Measurements from ENCODE around the gene SEMA4D.
"Not testable (repeated sequence)": the region's sequence is repeated elsewhere in the genome, so short reads cannot be mapped to it uniquely, and the experiment has no call there.

The SEMA4D gene

GRCh38 chr9:89382026-89382986 lies 115.6 kb downstream of the SEMA4D start:
- DNase-seq, result no peak

DNA sequence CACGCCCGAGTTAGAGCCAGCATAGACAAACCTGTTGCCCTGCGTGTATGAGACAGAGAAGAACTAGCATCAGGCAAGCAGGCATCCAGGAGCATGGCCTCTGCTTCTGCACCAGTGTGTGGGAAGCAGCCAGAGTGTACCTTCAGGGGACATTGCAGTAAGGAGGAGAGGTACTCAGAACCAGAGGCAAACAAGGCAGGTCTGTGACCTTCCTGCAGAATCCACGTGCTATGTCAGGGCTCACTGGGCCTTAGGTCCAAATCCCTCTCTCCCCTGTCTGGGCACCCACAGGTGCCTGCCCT lies 116.7 kb downstream of the SEMA4D start:
- DNase-seq, result no peak

DNA sequence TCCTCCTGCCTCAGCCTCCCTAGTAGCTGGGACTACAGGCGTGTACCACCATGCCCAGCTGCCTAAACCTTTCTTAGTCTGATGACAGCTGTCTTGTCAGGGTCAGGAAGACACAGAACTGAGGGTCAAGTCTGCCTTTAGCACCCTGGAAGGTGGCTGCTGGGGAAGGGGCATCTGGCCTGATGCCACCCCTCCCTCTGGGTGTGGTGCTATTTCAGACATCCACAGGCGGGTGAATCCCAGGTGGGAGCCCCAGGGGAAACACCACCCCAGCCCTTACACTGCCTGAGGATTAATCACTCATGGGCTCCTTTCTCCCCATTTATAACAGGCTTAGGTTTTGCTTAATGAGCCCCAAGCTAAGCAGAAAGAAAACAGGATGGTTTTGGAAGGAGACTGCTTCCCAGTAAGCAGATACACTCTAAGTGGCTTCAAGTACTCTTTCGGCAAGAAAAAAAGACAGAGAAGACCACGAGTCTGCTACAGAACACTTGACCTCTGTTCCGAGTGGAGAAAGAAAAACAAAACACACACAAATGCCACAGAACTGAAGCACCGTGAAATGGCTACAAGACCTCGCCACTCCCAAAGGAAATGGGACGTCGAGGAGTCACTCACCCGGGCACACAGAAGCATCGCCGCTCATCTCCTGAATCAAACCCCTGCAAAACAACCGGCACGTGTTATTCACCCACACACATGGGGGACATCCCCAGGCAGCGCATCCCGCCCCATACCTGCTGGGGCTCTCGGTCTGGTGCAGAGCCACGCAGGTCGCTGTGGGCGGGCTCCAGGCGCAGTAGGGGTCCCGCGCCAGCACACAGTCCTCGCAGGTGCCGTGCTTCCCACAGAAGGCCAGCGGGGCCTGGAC lies 117.2 kb downstream of the SEMA4D start:
- DNase-seq, result no peak

DNA sequence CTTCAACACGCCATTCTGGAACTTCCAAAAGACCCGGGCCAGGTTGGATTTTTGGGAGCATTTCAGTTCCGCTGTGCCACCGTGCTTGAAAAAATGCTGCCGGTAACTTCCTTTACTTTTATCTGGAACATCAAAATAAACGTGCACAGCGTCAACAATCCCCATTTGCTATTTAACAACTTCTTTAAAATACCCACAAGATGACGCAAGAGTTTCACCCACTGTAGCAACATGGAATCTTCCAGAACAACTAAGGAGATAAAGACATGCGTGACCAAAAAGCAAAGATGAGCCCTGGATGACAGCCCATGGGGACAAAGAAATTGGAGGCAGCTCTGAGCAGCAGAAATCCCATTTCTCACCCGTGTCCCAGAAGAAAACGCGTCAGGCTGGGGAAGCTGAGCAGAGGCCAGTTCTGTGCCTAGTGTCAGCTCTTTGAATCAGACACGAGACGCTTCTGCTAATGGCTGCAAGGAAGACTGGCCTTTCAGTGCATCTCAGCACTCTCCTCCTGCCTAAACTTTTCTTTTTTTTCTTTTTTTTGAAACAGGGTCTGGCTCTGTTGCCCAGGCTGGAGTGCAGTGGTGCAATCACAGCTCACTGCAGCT lies 118.3 kb downstream of the SEMA4D start:
- no peak for DNase-seq

GRCh38 chr9:89379031-89379430 lies 118.9 kb downstream of the SEMA4D start:
- no peak for DNase-seq

- no peak for DNase-seq
Observed at GRCh38 chr9:89378541-89378940, 119.4 kb downstream of the SEMA4D start.

DNA sequence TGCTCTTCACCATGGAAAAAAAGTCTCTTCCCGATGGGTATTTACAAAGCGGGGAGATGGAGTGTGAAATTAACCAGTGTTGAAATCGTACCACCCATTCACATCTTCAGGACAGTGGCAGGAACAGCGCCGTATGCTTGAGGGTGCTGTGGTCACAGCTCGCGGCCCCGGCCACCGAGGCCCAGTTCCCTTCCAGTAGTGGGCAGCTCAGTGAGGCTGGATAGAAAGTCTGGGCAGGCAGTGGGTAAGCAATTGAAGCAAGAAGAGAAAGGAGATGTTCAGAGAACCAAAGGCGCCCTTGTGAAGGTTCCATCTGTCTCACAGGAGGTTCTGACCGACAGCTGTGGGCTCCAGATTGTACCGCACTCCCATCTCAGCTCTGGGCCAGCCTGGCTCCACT lies 120.5 kb downstream of the SEMA4D start:
- no peak for DNase-seq

GRCh38 chr9:89376741-89377351 lies 121.1 kb downstream of the SEMA4D start:
- no peak for DNase-seq

- DNase-seq, result no peak
Observed at GRCh38 chr9:89376286-89376685, 121.6 kb downstream of the SEMA4D start.

GRCh38 chr9:89375191-89375760 lies 122.6 kb downstream of the SEMA4D start:
- DNase-seq, result no peak

- no peak for DNase-seq
Observed at GRCh38 chr9:89374176-89374575, 123.7 kb downstream of the SEMA4D start.

DNA sequence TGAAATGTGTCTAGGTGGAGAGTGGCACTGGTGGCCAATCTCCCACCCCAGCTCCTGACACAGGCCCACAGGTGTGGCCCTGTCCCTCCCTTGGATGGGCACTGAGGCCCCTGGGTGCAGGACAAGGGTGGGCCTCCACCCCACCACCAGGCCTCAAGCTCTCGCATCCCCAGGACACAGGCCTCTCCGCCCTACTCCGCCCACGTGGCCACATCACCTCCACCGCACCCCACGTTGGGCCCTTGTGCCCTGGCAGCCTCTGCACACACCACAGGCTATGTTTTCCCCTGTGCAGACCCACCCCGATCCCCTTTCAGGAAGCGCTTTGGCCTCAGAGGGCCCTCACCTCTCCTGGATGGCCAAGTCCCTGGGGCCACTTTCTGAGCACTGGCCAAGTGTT lies 124.9 kb downstream of the SEMA4D start:
- no peak for DNase-seq

DNA sequence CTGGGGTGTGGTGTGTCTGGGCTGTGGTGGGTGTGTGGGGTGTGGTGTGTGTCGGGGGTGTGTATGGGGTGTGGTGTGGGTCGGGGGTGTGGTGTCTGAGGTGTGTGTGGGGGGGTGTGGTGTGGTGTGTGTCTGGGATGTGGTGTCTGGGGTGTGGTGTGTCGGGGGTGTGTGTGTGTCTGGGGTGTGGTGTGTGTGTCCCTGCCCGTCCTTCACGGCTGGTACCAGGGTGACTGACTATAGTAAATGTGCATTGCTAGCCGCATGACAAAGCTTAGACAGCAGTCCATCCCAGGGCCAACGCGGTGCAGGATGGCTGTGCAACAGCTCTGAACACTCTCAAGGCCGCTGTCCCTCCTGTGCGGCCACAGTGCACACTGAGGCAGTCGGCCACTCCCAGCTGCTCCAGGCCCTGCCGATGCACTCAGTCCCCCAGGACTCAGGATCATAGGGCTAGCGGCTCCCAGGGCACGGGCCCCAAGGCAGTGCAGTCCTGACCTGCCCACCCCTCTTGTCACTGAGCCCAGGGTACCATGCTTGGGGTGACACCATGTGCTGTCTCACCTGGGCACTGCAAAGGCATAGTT lies 125.6 kb downstream of the SEMA4D start:
- no peak for DNase-seq

GRCh38 chr9:89371791-89372190 lies 126.1 kb downstream of the SEMA4D start:
- DNase-seq, result not testable (repeated sequence)

GRCh38 chr9:89370593-89370992 lies 127.3 kb downstream of the SEMA4D start:
- no peak for DNase-seq

GRCh38 chr9:89368978-89369377 lies 128.9 kb downstream of the SEMA4D start:
- DNase-seq, result no peak

DNA sequence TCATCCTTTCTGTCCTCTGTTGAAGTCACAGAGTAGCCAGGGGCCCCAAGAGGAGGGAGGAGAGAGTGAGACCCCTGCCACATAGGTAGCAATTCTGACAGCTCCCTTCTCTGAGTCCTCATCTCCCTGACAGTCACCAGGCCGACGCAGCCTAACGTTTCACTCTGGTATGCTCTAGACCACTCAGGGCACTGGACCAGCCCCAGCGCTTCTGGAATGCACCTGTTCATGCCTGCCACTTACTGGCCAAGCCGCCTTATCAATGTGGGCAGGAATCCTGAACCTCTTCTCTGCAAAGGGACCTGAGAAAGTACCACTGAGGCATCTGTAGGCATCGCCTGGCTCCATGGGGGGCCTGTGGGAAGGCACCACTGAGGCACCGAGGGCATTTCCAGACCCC lies 129.4 kb downstream of the SEMA4D start:
- DNase-seq, result no peak

GRCh38 chr9:89367726-89368437 lies 130.0 kb downstream of the SEMA4D start:
- no peak for DNase-seq

GRCh38 chr9:89367281-89367680 lies 130.6 kb downstream of the SEMA4D start:
- DNase-seq, result no peak

- DNase-seq, result no peak
Observed at GRCh38 chr9:89366711-89367110, 131.2 kb downstream of the SEMA4D start.

DNA sequence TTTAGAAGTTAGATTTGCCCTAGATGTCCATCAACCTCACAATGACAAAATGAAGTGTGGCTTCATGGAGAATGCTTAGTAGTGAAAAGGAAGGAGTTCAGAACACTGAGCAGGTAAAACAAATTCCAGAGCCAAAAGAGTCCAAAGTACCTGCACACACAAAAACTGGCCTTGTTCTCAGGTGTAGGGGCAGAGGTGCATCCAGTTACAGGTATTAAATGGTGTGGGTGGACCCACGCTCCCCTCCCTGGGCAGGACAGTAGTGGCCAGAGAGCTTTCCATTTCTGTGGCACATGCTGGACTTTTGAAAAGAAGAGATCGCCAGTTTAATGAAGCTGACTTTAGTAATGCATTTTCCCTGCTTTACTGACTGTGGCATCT lies 132.4 kb downstream of the SEMA4D start:
- DNase-seq, result no peak

All from NCI-H1092 (cell line).